DMS79 (cell line): ENCODE measurements around the gene PLCB4.

ENCODE experiments used
- DNase-seq: peaks from one replicate; lab custom pipeline; 2025; lab: John Stamatoyannopoulos, UW

Gene PLCB4

DNA sequence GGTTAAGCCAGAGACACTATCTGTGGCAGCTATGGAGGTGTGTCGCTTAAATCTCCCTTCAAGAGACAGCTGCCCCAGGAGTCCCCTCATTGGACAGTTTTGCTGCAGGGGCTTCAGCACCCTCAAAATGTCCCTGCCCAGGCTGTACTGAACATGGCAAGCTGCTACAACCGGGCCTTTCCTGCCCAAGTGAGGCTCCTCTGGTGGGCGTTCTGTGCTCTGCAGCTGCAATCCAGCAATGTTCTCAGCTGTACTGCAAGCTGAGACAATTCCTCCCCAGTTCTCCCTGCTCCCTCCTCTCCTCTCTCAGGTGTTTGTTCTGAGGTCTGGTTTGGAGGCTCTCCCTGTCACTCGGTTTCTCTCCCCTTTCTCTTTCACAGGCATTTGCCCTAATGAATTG, 254.7 kb downstream of the PLCB4 start:
- DNase-seq = no peak

DNA sequence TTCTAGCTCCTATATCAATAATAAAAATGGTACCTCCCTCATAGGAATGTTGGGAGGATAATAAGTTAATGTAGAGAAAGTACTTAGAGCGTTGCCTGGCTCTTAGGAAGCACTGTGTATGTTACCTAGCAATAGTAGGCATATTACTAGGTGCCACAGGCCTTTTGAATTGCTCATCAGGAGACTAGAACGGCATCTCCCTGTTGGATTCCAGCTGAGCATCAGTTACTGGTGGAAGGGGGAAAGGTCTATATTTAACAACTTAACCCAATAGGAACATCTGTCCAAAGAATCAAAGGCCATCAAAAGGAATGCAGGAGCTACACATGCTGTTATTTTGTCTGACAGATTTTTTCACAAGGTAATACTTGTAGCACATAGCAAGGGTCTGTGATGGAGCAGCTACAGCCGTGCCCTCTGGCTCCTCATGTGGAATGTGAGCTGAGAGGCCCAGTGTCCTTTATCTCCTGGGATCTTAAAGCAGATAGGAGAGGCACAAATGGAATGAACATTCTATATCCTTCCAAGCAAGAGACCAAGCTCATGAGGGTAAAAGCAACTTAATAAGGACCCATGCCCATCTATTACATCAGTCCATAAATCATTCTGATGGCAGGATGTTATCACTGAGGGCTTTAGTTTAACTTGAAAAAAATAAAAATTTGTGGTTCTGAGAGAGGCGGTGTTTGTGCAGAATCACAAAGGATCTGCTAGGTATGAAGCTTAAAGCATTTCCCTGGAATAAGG, 260.6 kb downstream of the PLCB4 start:
- no peak for DNase-seq

DNA sequence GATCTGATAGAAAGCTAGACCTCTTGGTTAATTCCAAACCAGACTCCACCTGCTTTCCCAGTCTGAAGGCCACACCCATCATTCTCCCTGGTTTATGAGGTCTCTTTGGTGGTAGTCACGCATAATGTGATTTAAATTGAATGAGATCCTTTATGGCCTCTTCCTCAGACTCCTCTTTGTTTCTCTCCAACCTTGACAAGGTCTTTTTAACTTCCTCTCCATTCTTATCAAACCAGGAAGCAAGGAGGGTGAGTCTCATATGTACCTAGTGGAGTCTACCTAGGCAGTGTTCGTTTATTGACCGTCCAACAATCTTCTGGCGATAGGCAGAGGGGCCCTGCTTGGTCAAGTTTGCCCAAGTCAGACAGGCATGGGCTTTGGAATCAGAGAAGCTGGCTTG, 261.3 kb downstream of the PLCB4 start:
- DNase-seq = no peak

DNA sequence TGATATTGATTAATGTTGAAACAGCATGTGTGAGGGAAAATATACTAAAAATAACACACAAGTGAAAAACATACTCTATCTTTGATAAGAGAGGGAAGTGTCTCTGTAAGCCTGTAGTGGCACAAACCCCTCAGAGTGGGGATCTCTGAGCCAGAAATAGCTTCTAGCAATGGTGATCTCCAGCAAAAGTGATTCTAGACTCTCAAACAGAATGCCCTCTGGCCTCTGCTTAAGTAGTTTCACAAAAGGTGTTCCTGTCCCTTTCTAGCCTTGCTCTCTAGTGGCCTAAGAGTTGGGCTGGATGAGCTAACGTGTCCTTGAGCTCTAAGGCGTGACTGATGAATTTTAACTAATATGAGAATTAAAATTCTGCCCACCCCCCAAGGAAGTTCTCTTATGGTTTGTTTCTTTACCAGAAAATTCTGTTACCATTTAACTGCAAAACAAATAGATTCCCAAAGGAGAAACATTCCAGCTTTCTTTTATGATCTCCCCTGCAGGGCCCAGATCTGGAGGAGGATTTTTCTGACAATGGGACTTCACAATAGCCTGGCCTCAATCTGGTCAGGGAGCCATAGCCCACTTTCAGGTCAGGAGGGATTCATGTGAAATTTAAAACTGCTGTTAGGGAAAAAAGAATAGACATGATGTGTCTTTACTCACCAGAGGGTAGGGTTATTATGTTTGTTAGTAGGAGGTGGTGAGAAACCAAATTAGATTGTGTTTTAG, 263.0 kb downstream of the PLCB4 start:
- DNase-seq = no peak

DNA sequence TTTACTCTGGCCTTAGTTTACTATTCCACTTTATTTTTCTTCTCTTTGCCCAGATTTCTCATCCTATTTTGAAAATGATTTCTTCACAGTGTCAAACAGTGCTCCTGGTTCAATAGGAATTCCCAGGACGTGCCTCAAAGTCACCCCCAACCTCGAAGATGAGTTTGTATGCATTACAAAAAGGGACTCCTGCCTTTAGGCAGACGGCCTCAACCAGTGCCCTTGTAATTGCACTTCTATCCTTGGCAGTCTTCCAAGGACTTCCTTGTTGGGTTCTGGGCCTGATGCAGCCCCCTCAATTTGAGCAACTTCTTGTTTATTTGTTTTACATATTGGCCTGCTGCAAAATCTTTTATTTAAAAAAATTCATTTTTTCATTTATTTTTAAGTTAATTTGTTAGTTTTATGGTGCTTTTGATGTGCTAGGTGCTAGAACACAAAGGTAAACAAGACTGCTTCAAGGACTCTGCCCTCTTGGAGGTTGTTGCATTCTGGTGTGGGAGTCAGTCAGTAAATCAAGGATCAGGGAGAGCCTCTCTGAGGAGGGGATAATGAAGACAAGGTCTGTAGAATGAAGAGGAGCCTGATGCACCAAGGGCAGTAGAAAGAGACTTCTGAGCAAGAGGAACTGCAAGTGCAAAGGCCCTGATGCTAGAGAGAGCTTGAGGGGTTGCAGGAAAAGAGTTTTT, 264.0 kb downstream of the PLCB4 start:
- no peak for DNase-seq

DNA sequence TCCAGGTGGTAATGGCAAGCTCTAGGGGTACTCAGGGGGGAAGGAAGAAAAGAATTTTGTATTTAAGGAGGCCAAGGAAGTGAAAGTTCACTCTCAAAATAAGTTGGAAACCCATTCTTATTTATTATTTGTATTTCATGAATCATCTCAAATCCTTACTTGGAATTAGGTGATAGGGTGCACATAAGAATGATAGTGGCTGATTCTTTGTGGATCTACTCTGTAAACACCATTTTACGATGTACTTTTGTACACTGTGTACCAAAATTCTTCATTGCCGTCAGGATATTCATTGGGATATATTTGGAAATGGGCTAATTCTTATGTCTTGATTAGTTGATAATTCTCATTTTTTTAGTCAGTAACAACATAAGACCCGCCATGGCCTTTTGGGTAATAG, 266.0 kb downstream of the PLCB4 start:
- DNase-seq = no peak

DNA sequence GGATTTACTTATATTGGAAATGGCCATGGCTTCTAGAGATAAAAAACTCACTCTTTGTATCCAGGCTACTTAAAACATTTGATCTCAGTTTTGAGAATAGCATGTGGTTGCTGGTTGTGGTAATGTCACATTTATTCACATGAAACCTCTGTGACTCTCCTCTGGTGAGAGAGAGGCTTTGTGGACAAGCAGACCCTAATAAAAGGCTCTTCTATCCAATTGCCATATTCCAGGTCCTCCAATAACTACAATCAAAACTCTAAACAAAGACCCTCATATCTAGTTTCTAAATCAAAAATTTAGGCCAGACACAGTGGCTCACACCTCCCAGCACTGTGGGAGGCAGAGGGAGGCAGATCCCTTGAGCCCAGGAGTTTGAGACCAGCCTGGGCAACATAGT, 269.2 kb downstream of the PLCB4 start:
- DNase-seq = no peak

DNA sequence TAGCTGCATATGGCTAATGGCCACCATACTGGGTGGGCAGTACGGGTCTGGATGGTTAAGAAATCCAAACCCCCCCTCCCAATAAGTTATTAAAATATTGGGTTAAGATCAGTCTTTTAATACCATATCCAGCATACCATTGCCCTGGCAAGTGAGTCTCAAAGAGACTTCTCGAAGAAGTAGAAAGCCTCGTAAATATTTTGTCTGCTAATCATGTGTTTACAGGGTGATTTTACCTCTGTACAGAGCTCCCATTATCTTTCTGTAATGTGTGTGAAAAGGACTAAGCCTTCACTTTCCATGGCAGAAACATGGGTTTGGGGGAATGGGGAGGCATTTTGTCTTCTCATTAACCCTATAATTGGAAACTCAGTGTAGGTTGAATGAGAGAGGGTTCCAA, 270.8 kb downstream of the PLCB4 start:
- DNase-seq = no peak

DNA sequence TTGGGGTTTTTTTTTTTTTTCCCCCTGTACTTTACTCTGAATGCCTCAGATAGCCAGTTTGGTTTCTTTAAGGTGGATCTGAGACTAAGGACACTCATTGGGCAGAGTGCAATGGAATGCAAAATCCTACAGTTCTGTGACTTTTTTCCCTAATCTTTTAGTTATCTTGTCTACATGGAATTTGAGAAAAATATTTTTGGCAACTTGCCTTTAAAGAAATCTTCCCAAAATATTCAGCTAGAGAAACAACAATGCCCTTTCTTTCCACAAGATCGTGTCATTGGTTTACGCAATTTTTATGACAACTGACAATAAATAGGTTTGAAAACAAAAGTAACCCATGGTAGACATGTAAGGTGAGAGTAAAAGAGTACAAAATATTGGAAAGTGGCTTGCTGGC, 273.8 kb downstream of the PLCB4 start:
- DNase-seq = no peak

DNA sequence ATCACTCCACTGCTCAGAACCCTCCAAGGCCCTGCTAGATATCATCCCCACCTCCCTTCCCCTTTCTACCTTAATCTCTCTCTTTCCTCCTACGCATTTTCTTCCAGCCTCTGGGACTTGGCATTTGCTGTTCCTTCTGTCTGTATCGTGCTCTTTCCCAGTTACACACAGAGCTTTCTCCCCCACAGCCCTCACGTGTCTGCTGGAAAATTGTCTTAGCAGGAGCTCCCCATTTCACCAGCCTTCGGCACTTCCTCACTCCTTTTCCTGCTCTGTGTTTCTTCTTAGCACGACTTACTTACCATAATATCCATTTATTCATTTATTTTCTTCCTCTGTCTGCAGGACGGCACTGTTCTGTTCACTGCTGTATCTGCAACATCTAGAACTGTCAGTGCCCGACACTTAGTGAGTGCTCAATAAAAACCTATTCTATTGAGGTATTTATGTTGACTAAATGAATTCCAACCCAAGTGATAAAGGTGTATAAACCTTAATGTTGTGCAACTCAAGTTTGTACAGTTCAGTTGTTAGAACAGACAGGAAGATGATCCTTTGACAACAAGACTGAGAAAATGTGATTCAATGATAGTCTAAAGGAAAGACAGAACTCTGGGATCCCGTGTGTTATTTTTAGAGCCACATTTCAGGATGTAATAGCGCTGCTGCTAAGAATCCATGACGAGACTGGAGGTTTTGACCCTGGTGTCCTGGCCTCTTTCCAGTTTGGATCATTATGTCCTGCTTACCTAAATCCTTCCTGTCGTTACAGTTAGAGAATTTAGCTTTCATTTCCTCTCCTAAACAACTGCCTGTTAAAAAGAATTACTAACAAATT, 275.4 kb downstream of the PLCB4 start:
- DNase-seq = no peak

DNA sequence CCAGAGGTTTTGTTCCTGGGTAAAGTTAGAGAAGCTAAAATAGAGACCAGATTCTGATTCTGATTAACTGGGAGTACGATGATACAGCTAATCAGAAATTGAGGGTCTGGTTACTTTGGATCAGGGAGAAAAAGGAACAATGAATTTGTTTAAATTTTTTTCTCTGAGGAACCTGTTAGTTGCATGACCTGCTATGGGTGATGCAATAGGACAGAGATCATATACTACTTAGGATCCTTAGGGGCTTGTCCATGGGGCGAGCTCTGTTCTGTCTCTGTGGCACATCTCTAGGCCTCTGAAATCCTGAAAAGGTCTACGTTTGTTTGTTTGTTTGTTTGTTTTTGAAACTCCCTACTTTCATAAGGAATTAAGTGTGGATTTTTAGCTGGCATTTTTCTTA, 279.4 kb downstream of the PLCB4 start:
- DNase-seq = no peak

DNA sequence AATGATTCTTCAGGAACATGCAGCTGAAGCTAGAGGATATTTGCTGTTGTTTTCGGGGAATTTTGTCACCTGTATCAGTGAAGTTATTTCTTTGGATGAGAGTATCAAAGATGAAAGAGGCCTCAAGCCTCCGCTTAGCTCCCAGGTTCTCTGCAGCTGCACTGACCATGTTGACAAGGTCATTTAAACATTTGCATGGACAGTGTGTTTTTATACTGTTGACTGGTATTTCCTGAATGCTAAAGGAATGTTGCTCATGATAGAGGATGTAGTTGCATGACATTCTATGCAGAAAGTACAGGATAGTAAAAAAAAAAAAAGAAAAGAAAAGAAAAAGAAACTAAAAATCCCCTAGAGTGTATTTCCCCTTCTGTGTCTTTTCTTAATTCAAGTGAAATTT, 279.9 kb downstream of the PLCB4 start:
- DNase-seq = no peak

DNA sequence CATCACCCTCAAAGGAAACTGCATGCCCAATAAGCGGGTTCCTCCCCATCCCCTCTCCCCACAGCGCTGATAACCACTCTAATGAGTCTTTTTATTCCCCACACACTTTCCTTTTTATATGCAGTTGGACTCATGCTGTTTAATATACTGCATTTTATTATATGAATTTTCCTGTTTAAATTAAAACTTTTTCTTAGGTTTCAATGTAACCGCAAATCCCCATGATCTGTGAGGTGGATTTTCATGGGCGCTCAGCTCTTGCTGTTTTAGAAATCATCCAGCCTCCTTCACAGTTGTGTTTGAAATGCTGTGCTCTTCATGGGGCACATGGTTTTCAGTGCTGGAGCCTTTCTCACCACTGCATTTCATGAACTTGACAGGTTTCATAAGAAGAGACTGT, 280.4 kb downstream of the PLCB4 start:
- no peak for DNase-seq

DNA sequence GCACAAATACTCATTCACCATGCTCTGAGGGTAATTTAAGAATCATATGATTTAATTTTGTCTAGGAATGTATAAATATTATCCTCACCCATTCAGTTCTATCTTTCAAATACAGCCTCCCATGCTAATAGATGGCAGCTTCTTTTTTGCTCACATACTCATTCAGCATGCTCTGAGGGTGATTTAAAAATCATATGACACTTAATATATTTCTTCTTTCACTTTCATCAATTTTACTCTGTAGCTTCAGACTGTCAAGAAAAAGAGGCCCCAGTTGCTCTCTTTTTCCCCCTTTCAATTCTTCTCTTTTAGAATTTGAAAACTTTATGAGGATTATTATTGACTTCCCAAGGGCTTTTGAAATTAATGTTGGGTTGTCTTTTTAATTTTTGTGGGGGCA, 283.9 kb downstream of the PLCB4 start:
- no peak for DNase-seq

DNA sequence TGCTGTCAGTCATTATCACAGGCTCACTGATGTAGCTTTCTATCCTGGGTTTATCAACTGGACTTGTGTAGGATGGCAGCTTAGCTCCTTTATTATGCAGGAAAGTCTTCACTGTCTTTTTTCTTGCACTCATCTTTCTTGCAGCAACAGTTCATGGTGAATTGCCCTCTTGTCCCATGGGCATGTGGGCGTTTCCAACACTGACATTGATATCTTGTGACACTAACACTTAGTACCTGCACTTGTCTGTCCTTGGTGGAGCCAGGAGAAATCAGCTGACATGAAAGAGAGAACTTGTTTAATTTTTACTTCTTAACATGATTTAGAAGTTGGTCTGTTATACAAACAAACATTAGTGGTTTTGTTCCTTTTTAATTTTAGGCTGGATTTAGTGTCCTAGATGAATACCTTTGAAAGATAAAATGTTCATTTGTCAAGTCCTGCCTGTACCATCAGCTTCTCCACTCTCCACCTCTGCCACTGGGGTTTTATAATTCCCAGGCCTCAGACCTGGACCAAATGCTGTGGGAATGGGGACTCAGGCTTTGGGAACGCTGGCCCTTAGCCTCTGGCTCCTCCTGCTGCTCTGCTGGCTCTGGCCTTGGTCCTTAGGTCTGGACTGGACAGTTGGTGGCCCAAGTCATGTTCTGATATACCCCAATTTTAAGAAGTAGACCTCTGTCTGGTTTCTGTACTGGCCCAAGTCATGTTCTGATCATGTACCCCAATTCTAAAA, 284.5 kb downstream of the PLCB4 start:
- DNase-seq = no peak

DNA sequence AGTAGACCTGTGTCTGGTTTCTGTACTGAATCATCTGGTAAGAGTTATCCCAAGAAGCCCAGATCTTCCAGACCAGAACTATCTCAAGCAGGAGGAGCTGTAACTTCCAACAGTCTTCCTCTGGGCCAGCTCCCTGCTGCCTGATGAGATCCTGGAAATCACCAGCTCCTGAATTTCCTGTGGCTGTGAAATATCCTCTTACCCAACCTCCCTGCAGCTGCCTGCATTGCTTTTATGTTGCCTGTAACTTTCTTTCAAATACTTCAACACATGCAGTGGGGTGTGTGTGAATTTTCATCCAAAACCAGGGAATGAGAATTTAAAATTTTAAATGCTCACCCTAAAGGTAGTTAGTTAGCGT, 285.0 kb downstream of the PLCB4 start:
- DNase-seq = no peak

DNA sequence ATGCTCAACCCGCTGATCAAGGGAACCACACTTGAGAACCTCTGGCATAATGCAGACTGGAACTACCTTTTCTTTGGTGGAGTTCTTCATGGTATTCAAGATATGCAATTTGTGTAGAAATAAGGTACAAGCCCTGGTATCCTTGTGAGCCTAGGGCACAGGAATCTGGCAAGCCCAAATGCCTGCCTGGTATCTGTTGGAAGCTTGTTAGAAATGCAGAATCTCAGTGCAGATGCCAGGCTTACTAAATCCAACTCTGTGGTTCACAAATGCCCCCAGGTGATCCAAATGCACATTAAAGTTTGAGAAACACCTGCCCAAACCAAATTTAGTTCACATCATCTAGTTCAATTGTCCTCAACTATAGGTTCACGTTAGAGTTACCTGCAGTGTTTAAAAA, 285.7 kb downstream of the PLCB4 start:
- no peak for DNase-seq

DNA sequence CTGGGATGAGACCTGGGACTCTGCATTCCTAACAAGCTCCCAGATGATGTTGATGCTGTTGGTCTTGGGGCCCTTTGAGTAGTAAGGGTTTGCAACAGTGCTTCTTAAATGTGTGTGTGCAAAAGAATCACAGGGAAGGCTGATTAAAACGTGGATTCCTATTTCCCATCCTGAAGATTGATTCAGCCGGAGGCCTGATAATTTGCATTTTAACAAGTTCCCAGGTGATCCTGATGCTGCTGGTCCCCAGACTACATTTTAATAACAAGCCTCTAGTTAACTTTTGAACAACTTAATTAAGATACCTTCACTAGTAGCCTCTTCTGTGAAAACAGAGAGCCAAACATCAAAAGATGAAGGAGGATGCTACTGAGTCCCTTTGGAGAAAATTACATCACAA, 289.1 kb downstream of the PLCB4 start:
- no peak for DNase-seq

DNA sequence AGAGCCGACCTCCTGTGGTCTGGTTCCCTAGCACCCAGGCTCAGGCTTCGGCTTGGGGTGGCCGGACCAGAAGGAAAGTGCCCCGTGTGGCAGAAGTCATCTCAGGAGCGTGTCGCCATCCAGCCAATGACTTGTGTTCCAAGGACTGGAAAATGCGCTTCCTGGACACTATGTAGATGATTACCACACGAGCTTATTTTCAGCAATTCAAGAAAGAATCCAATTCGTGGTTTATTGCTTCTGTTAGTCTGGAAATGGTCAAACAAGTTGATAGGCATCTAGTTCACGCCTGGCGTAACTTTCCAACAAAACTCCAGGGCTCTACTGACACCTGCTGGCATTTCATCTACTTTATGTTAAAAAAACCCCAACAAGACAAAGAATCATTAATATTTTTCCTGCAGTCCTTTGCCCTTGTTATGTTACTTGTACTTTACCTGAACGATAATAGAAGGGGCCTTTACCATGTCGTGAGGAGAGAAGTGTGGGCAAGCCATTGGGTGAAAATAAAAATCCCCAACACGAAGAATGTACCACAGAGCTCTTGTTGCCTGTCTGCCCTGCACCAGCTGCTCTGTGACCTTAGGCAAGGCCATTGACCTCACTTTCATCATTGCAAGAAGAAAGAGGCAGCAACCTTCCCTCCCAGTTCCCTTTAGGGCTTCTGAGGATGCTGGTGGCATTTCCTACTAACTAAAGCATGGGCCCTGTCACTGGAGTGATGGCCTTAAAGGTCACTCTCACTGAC, 290.8 kb downstream of the PLCB4 start:
- no peak for DNase-seq

DNA sequence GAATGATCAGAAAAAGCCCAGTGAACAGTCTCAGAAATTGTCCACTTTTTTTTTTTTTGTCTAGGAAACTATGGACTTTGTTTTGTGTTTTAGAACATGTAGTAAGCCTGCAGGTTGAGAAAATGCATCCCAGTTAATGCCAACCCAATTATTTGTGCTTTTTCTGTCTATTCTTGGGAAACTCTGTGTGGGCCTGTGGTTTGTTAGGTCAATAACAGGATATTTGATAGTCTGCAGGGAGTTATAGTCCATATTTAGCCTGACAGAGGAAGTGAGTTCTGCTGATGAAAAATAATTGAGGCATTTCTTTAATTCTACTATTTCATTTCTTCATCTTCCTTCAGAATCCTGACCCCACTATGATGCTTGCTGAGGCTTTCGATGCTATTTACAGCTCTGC, 291.5 kb downstream of the PLCB4 start:
- no peak for DNase-seq

DNA sequence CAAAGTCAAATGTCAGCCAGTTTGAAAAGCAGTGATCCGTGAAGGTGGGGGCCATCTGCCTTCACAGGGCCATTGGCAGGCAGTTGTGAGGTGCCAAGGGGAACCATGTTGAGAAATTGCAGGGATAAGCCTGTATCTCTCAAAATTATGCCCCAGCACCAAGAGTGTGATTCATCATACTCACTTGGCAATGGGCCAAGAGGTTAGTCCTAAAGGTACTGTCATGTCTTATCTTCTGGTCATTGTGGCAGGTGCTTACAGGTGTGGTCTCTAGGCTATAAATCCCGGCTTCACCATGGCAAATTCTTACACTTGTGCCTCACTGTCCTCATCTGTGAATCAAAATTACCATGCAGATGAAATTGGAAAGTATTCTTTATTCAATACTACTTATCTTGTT, 294.8 kb downstream of the PLCB4 start:
- no peak for DNase-seq
